ENCODE data around the gene PRKAR1A.

DNA sequence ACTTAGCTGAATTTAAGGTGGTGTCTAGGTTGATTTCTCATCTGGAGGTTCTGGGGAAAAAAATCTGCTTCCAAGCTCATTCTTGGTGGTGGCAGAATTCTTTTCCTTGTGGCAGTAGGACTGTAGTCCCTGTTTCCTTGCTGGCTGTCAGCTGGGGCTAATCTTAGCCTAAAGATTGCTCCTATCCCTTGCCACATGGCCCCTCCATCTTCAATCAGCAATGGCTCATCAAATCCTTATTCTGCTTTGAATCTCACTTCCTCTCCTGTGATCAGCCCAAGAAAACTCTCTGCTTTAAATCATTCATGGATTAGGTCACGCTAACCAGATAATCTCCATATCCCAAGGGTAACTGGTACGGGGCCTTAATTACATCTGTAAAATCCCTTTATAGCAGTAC is 82.3 kb downstream of the PRKAR1A start:
- TF ChIP-seq EGR1 (IDR thresholded peaks at IDR 0.05; ENCODE audit: low read depth in 2 of 2) (no peak), TAF1 (conservative IDR thresholded peaks at IDR 0.05) (no peak), MAX (IDR thresholded peaks at IDR 0.05) (no peak), NR2F2 (IDR thresholded peaks at IDR 0.05) (no peak), RXRA (IDR thresholded peaks at IDR 0.05) (no peak), YY1 (IDR thresholded peaks at IDR 0.05) (no peak), SP1 (IDR thresholded peaks at IDR 0.05) (no peak)
- TF ChIP-seq, protein P1, sequence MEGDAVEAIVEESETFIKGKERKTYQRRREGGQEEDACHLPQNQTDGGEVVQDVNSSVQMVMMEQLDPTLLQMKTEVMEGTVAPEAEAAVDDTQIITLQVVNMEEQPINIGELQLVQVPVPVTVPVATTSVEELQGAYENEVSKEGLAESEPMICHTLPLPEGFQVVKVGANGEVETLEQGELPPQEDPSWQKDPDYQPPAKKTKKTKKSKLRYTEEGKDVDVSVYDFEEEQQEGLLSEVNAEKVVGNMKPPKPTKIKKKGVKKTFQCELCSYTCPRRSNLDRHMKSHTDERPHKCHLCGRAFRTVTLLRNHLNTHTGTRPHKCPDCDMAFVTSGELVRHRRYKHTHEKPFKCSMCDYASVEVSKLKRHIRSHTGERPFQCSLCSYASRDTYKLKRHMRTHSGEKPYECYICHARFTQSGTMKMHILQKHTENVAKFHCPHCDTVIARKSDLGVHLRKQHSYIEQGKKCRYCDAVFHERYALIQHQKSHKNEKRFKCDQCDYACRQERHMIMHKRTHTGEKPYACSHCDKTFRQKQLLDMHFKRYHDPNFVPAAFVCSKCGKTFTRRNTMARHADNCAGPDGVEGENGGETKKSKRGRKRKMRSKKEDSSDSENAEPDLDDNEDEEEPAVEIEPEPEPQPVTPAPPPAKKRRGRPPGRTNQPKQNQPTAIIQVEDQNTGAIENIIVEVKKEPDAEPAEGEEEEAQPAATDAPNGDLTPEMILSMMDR (IDR thresholded peaks at IDR 0.05; ENCODE audit: low read depth, low read length, missing input control) = no peak
- TF ChIP-seq, protein P2, sequence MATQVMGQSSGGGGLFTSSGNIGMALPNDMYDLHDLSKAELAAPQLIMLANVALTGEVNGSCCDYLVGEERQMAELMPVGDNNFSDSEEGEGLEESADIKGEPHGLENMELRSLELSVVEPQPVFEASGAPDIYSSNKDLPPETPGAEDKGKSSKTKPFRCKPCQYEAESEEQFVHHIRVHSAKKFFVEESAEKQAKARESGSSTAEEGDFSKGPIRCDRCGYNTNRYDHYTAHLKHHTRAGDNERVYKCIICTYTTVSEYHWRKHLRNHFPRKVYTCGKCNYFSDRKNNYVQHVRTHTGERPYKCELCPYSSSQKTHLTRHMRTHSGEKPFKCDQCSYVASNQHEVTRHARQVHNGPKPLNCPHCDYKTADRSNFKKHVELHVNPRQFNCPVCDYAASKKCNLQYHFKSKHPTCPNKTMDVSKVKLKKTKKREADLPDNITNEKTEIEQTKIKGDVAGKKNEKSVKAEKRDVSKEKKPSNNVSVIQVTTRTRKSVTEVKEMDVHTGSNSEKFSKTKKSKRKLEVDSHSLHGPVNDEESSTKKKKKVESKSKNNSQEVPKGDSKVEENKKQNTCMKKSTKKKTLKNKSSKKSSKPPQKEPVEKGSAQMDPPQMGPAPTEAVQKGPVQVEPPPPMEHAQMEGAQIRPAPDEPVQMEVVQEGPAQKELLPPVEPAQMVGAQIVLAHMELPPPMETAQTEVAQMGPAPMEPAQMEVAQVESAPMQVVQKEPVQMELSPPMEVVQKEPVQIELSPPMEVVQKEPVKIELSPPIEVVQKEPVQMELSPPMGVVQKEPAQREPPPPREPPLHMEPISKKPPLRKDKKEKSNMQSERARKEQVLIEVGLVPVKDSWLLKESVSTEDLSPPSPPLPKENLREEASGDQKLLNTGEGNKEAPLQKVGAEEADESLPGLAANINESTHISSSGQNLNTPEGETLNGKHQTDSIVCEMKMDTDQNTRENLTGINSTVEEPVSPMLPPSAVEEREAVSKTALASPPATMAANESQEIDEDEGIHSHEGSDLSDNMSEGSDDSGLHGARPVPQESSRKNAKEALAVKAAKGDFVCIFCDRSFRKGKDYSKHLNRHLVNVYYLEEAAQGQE (IDR thresholded peaks at IDR 0.05) = no peak
